NB4 (cell line): Measurements from ENCODE around the gene PCDH15.

ENCODE experiments used
- POLR2A ChIP-seq: IDR thresholded peaks from 2 replicates; pipeline ENCODE4 v1.6.1; 2011; ENCODE audit warnings: mild to moderate bottlenecking; ENCODE audit not compliant: insufficient read length; ENCODE audit errors: extremely low read depth
- TF ChIP-seq, protein P1 (sequence below): IDR thresholded peaks from one replicate; pipeline ENCODE4 v1.5.1; 2012; ENCODE audit warnings: low read depth, low read length
- TF ChIP-seq, protein P2 (sequence below): IDR thresholded peaks from 2 replicates; pipeline ENCODE4 v1.6.1; 2011; ENCODE audit warnings: low read depth, low read length

DNA sequence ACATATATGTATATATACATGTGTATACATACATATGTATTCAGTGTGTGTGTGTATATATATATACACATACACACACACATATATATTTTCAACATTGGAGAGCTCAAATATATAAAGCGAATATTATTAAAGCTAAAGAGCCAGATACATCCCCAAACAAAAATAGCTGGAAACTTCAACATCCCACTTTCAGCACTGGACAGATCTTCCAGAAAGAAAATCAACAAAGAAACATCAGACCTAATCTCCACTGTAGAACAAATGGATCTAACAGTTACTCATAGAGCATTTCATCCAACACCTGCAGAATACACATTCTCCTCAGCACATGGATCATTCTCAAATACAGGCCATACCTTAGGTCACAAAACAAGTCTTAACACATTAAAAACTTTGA, 799.0 kb downstream of the PCDH15 start:
- TF ChIP-seq, protein P1, sequence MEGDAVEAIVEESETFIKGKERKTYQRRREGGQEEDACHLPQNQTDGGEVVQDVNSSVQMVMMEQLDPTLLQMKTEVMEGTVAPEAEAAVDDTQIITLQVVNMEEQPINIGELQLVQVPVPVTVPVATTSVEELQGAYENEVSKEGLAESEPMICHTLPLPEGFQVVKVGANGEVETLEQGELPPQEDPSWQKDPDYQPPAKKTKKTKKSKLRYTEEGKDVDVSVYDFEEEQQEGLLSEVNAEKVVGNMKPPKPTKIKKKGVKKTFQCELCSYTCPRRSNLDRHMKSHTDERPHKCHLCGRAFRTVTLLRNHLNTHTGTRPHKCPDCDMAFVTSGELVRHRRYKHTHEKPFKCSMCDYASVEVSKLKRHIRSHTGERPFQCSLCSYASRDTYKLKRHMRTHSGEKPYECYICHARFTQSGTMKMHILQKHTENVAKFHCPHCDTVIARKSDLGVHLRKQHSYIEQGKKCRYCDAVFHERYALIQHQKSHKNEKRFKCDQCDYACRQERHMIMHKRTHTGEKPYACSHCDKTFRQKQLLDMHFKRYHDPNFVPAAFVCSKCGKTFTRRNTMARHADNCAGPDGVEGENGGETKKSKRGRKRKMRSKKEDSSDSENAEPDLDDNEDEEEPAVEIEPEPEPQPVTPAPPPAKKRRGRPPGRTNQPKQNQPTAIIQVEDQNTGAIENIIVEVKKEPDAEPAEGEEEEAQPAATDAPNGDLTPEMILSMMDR, result no peak
- no peak for TF ChIP-seq POLR2A
- TF ChIP-seq, protein P2, sequence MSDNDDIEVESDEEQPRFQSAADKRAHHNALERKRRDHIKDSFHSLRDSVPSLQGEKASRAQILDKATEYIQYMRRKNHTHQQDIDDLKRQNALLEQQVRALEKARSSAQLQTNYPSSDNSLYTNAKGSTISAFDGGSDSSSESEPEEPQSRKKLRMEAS, result no peak
